GM12878 (cell line): Measurements from ENCODE around the gene GUCA1A. TPM values are rescaled to one million over a fixed set of nuclear protein-coding genes. Genes with fewer than 3 reads are reported as not detected.

Experiments used
- ATAC-seq: fragments of 200-7000 bp; cut with Tn5 transposase; 3 replicates; pipeline ENCODE4 v1.9.1; 2020; ENCODE audit warnings: mild to moderate bottlenecking, moderate library complexity
- BruUV-seq: library from RNA; stranded (reverse); fragments of 400-500 nt; replicated peaks from 2 replicates; lab custom pipeline; 2021; lab: Mats Ljungman, UMichigan
- CTCF ChIA-PET: fragments of 300-600 bp; sonication (Branson Sonifier 250); formaldehyde crosslinking; extraction: SDS; loops from one replicate; lab custom pipeline; 2021; ENCODE audit warnings: inconsistent platforms; lab: Yijun Ruan, JAX
- POLR2A ChIA-PET: fragments of 350-600 bp; formaldehyde crosslinking; extraction: SDS; loops from one replicate; lab custom pipeline; 2021; ENCODE audit warnings: inconsistent platforms; lab: Charles Lee
- RAD21 ChIA-PET: fragments of 300-600 bp; sonication (Branson Sonifier 250); formaldehyde crosslinking; loops from one replicate; lab custom pipeline; 2023; ENCODE audit warnings: antibody characterized with exemption; ENCODE audit not compliant: unreplicated experiment; lab: Charles Lee
- SMC1A ChIA-PET: fragments of 300-600 bp; sonication (Branson Sonifier 250); formaldehyde crosslinking; loops from one replicate; lab custom pipeline; 2023; ENCODE audit not compliant: unreplicated experiment, uncharacterized antibody; lab: Charles Lee
- DNase-seq: peaks from one replicate; pipeline ENCODE4 v3.0.0-alpha.2; 2011; ENCODE audit warnings: low read depth, low spot score
- FAIRE-seq: peaks from 3 replicates; lab custom pipeline; 2011; peaks lifted over from hg19 to GRCh38; lab: Jason Lieb, UNC
- H2AFZ ChIP-seq: 2 replicates; pipeline ENCODE4 v1.6.0; 2011; ENCODE audit warnings: low read depth, low read length, control low read depth; ENCODE audit not compliant: control insufficient read depth
- H3K27ac ChIP-seq: 2 replicates; pipeline ENCODE4 v1.5.1; 2011; ENCODE audit warnings: control low read depth; ENCODE audit not compliant: control insufficient read depth, insufficient read depth
- H3K27me3 ChIP-seq, 2 experiments: replicated peaks in 1 of 2; 2 replicates each; pipeline versions ENCODE4 v1.6.0 to v1.6.1; 2011; ENCODE audit warnings: low read length in 1 of 2; ENCODE audit not compliant: control insufficient read depth in 2 of 2, insufficient read depth in 2 of 2
- H3K36me3 ChIP-seq, 2 experiments: 2 replicates each; pipeline ENCODE4 v1.5.1; 2011; ENCODE audit warnings: low read length in 1 of 2; ENCODE audit not compliant: control insufficient read depth in 2 of 2, insufficient read depth in 2 of 2
- H3K4me1 ChIP-seq: 2 replicates; pipeline ENCODE4 v1.6.1; 2011; ENCODE audit warnings: mild to moderate bottlenecking, low read length, moderate library complexity, mixed read lengths; ENCODE audit not compliant: control insufficient read depth, insufficient read depth
- H3K4me2 ChIP-seq: 2 replicates; pipeline ENCODE4 v1.6.0; 2011; ENCODE audit warnings: control low read depth; ENCODE audit not compliant: control insufficient read depth, insufficient read depth
- H3K4me3 ChIP-seq: fragments of 200-600 bp; sonication (generic); 2 replicates; pipeline ENCODE4 v1.5.1; 2016
- H3K79me2 ChIP-seq: 2 replicates; pipeline ENCODE4 v1.6.0; 2011; ENCODE audit warnings: low read length; ENCODE audit not compliant: control insufficient read depth, insufficient read depth
- H3K9ac ChIP-seq: 2 replicates; pipeline ENCODE4 v1.8.0; 2011; ENCODE audit warnings: low read length, control low read depth, mixed read lengths; ENCODE audit not compliant: control insufficient read depth, insufficient read depth
- H3K9me3 ChIP-seq: replicated peaks from 3 replicates; pipeline ENCODE4 v1.5.1; 2011; ENCODE audit warnings: mild to moderate bottlenecking, low read length; ENCODE audit not compliant: control insufficient read depth, insufficient read depth
- H4K20me1 ChIP-seq: 2 replicates; pipeline ENCODE4 v1.6.0; 2011; ENCODE audit not compliant: control insufficient read depth, insufficient read depth
- CEBPB ChIP-seq, 2 experiments: fragments of 150-350 bp in 1 of 2; IDR thresholded peaks; 2 replicates each; pipeline ENCODE4 v1.6.1; 2012 to 2014; ENCODE audit warnings: low read depth in 2 of 2, low read length in 2 of 2, borderline replicate concordance in 1 of 2, inconsistent platforms in 1 of 2
- CHD1 ChIP-seq: IDR thresholded peaks from 2 replicates; pipeline ENCODE4 v1.6.1; 2012; ENCODE audit warnings: low read depth, low read length, improper control_type of control experiment
- EZH2 ChIP-seq: IDR thresholded peaks from 2 replicates; pipeline ENCODE4 v1.6.1; 2012; ENCODE audit warnings: low read depth, mild to moderate bottlenecking, control low read depth, inconsistent platforms, low read length, borderline replicate concordance; ENCODE audit not compliant: control insufficient read depth
- HDAC2 ChIP-seq: fragments of 200-600 bp; sonication (generic); IDR thresholded peaks from 2 replicates; pipeline ENCODE4 v1.6.1; 2017
- HDAC6 ChIP-seq: fragments of 200-600 bp; sonication (generic); IDR thresholded peaks from one replicate; pipeline ENCODE4 v1.8.0; 2017; ENCODE audit warnings: antibody characterized with exemption; ENCODE audit not compliant: unreplicated experiment
- JUND ChIP-seq: IDR thresholded peaks from 2 replicates; pipeline ENCODE4 v1.6.1; 2012; ENCODE audit warnings: low read depth, mild to moderate bottlenecking, low read length, improper control_type of control experiment, moderate library complexity
- MTA2 ChIP-seq: fragments of 450-650 bp; IDR thresholded peaks from 2 replicates; pipeline ENCODE4 v1.6.1; 2016; ENCODE audit warnings: low read depth, mild to moderate bottlenecking, moderate library complexity
- NFYA ChIP-seq: IDR thresholded peaks from 2 replicates; pipeline ENCODE4 v1.6.1; 2011; ENCODE audit warnings: low read depth, mild to moderate bottlenecking, low read length, improper control_type of control experiment, borderline replicate concordance
- SIN3A ChIP-seq: IDR thresholded peaks from 2 replicates; pipeline ENCODE4 v1.6.1; 2012; ENCODE audit warnings: low read depth, low read length, improper control_type of control experiment
- SMC3 ChIP-seq: IDR thresholded peaks from 2 replicates; pipeline ENCODE4 v1.6.1; 2011; ENCODE audit warnings: low read length, improper control_type of control experiment, borderline replicate concordance
- STAT1 ChIP-seq: fragments of 450-650 bp; conservative IDR thresholded peaks from 2 replicates; pipeline ENCODE4 v1.6.1; 2014; ENCODE audit warnings: antibody characterized with exemption, mild to moderate bottlenecking
- WGBS: methylation state at CpG from one replicate; pipeline ENCODE4 v1.1.6; 2016; ENCODE audit warnings: low lambda C conversion rate; ENCODE audit not compliant: insufficient replicate concordance, insufficient coverage; ENCODE audit errors: missing lambda C conversion rate; 5-methylcytosine and 5-hydroxymethylcytosine counted together
- in situ Hi-C: fragments of 300-500 bp; cut with MboI; formaldehyde crosslinking; loops from 9 replicates; pipeline ENCODE4 v1.14.3; 2018; ENCODE audit warnings: mixed read lengths
- intact Hi-C: fragments of 100-400 bp; cut with micrococcal nuclease; formaldehyde crosslinking; loops from one replicate; pipeline ENCODE4 v1.14.2; 2022; ENCODE audit not compliant: unreplicated experiment
- polyA plus RNA-seq, 11 experiments: library from polyadenylated mRNA; depleted of rRNA in 4 of 11; unstranded in 6 of 11; stranded (reverse) in 5 of 11; fragments of >200 nt; fragmentation: Nextera tagmentation in 4 of 11; fragmentation: Illumina TruSeq in 1 of 11; extraction: Ambion mirVana in 4 of 11; extraction: Trizol in 1 of 11; gene quantifications; 1 replicate in 1 of 11; 2 replicates in 10 of 11; pipeline versions ENCODE4 v1.2.1 to v1.2.3, GENCODE V29; 2011 to 2016; ENCODE audit warnings: inconsistent platforms in 2 of 11, missing spikeins in 2 of 11, low read depth in 1 of 11
- total RNA-seq, 4 experiments: library from RNA; depleted of rRNA in 3 of 4; stranded (reverse); fragments of >200 nt in 3 of 4; fragmentation: Illumina TruSeq in 1 of 4; extraction: Trizol in 1 of 4; gene quantifications; 2 replicates each; pipeline versions ENCODE4 v1.2.1 to v1.2.3, GENCODE V29; 2013 to 2021
- TF ChIP-seq, protein P1 (sequence below): fragments of 450-650 bp; IDR thresholded peaks from 2 replicates; pipeline ENCODE4 v1.6.1; 2016; ENCODE audit warnings: mild to moderate bottlenecking, moderate library complexity, borderline replicate concordance
- TF ChIP-seq, protein P2 (sequence below): fragments of 450-650 bp; IDR thresholded peaks from 2 replicates; pipeline ENCODE4 v1.6.1; 2018; ENCODE audit warnings: borderline replicate concordance, mild to moderate bottlenecking; ENCODE audit not compliant: partially characterized antibody

The GUCA1A gene
- total and polyA plus RNA-seq, 10 of the 15 experiments (the other 5 are each of a cell fraction or from before 2014, with no cell fraction given) = not detected

DNA sequence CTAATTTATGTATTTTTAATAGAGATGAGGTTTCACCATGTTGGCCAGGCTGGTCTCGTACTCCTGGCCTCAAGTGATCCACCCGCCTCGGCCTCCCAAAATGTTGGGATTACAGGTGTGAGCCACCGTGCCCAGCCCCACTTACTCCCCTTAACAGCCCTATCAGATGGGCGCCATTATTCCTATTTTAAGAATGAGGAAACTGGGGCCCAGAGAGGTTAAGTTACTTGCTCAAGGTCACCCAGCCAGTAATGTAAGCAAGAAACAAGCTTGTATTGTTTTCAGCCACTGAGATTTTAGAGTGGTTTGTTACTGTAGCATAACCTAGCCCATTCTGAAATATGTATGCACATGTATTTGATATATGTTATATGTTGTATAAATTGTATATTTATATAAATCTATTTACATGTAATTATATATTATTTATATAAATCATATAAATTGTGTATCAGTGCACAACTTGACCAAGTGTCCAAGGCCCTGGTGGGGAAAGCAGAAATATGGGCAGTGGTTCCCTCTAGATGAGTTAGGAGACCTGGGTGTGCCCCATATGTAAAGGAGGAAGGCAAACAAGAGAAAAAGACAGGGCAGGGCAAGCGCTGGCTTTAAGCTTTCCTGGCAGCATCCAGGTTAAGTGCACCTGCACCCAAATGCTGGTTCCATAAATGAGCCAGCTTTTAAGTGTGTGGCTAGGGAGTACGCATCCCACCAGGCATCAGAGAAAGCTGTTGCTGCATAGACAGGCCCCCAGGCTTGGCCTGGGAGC, 1.2 kb upstream of the GUCA1A start:
- no peak overlapping the region for H3K27ac ChIP-seq
- H3K36me3 ChIP-seq = no peaks in the 10 kb centered on the region
- POLR2A ChIA-PET = no interaction called here
- in situ Hi-C loops (no loop called here), intact Hi-C loops (no loop called here)
- BruUV-seq = no TSS peak
- RAD21 ChIA-PET = interaction anchor here (0.6 to 1.2 kb wide), 3 partner anchors 7 to 182 kb away, joined by 4 to 5 read pairs (median 4); no protein-coding TSS in a partner anchor
- FAIRE-seq (no peak), ATAC-seq (no peak), DNase-seq (no peak)
- H3K27me3 ChIP-seq = peaks cover 0 to 2% of the 10 kb centered on the region in 2 experiments; a peak in 2 of 4 replicates
- H3K79me2 ChIP-seq = no peaks in the 10 kb centered on the region
- CTCF ChIA-PET = interaction anchor here (0.6 to 1.3 kb wide), 5 partner anchors 10 to 376 kb away, joined by 3 to 4 read pairs (median 4); no protein-coding TSS in a partner anchor
- SMC1A ChIA-PET = no interaction called here
- no peaks in the 10 kb centered on the region for H3K4me1 ChIP-seq
- no peaks in the 10 kb centered on the region for H3K9me3 ChIP-seq
- H3K9ac ChIP-seq = no peak overlapping the region
- WGBS = 42% methylated on average over 7 of the region's 7 CpGs
- H3K4me3 ChIP-seq = no peak overlapping the region
- no peak overlapping the region for H2AFZ ChIP-seq
- TF ChIP-seq HDAC6 = no peak
- no peak for TF ChIP-seq CEBPB (IDR thresholded peaks at IDR 0.05; ENCODE audit: borderline replicate concordance in 1 of 2, low read depth in 2 of 2, low read length in 2 of 2)
- TF ChIP-seq STAT1 = no peak
- TF ChIP-seq HDAC2 = no peak
- no peak for TF ChIP-seq SIN3A
- TF ChIP-seq EZH2 = no peak
- no peak for TF ChIP-seq MTA2
- no peak for TF ChIP-seq NFYA
- TF ChIP-seq, protein P1, sequence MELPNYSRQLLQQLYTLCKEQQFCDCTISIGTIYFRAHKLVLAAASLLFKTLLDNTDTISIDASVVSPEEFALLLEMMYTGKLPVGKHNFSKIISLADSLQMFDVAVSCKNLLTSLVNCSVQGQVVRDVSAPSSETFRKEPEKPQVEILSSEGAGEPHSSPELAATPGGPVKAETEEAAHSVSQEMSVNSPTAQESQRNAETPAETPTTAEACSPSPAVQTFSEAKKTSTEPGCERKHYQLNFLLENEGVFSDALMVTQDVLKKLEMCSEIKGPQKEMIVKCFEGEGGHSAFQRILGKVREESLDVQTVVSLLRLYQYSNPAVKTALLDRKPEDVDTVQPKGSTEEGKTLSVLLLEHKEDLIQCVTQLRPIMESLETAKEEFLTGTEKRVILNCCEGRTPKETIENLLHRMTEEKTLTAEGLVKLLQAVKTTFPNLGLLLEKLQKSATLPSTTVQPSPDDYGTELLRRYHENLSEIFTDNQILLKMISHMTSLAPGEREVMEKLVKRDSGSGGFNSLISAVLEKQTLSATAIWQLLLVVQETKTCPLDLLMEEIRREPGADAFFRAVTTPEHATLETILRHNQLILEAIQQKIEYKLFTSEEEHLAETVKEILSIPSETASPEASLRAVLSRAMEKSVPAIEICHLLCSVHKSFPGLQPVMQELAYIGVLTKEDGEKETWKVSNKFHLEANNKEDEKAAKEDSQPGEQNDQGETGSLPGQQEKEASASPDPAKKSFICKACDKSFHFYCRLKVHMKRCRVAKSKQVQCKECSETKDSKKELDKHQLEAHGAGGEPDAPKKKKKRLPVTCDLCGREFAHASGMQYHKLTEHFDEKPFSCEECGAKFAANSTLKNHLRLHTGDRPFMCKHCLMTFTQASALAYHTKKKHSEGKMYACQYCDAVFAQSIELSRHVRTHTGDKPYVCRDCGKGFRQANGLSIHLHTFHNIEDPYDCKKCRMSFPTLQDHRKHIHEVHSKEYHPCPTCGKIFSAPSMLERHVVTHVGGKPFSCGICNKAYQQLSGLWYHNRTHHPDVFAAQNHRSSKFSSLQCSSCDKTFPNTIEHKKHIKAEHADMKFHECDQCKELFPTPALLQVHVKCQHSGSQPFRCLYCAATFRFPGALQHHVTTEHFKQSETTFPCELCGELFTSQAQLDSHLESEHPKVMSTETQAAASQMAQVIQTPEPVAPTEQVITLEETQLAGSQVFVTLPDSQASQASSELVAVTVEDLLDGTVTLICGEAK = no peak
- no peak for TF ChIP-seq SMC3
- no peak for TF ChIP-seq CHD1
- no peak for TF ChIP-seq JUND
- TF ChIP-seq, protein P2, sequence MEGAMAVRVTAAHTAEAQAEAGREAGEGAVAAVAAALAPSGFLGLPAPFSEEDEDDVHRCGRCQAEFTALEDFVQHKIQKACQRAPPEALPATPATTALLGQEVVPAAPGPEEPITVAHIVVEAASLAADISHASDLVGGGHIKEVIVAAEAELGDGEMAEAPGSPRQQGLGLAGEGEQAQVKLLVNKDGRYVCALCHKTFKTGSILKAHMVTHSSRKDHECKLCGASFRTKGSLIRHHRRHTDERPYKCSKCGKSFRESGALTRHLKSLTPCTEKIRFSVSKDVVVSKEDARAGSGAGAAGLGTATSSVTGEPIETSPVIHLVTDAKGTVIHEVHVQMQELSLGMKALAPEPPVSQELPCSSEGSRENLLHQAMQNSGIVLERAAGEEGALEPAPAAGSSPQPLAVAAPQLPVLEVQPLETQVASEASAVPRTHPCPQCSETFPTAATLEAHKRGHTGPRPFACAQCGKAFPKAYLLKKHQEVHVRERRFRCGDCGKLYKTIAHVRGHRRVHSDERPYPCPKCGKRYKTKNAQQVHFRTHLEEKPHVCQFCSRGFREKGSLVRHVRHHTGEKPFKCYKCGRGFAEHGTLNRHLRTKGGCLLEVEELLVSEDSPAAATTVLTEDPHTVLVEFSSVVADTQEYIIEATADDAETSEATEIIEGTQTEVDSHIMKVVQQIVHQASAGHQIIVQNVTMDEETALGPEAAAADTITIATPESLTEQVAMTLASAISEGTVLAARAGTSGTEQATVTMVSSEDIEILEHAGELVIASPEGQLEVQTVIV = no peak
- H4K20me1 ChIP-seq = no peaks in the 10 kb centered on the region
- H3K4me2 ChIP-seq = no peak overlapping the region
